Measurements from ENCODE around the gene SLC25A41.

The SLC25A41 gene

DNA sequence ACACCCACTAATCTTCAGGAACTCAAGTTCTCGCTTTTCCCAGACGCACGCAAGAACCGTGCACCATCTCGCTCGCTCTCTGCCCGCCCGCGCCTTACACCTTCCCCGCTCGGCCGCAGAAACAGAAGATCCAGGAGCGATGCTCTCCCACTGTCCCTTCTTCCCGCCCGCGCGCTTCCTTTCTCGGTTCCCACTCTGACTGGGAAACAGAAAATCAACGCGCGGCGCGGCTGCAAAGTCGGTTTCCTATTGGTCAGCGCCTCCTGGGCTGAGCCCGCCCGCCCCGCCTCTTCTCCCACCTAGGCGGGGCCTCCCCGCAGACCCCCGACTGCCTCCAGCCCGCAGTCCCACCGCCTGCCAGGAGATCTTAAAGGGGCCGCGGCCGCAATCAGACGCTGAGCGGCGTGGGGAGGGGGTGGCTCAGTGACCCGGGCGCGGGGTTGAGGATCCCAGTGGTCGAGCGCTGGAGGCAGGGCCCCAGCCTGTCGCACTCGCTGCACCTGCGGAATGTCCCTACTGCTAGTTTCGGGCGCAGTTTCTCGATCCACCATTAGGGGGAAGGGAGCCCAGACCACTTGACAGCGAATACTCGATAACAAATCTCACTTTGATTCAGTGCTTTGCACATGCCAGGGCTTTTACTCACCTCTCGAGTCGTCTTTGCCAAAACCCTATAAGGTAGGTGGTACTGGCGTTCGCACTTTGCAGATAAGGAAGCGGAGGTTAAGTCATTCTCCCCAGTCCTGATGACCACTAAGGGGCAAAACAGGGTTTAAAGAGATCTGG, 26.7 kb upstream of the SLC25A41 start:
- DNase-seq (ENCODE audit: low read depth in 2 of 3, low spot score in 1 of 3), result peak; percentile 96 to 97 (median 97)

GRCh38 chr19:6459262-6460098, 25.9 kb upstream of the SLC25A41 start, which contains the start of gene SLC25A23:
Gene SLC25A23, minus strand, starts transcription at chr19:6459792. Its CDS starts 164 bp downstream, at chr19:6459628.
- peak; percentile 31 to 56 (median 49) for DNase-seq (ENCODE audit: low read depth in 2 of 3, low spot score in 1 of 3)

DNA sequence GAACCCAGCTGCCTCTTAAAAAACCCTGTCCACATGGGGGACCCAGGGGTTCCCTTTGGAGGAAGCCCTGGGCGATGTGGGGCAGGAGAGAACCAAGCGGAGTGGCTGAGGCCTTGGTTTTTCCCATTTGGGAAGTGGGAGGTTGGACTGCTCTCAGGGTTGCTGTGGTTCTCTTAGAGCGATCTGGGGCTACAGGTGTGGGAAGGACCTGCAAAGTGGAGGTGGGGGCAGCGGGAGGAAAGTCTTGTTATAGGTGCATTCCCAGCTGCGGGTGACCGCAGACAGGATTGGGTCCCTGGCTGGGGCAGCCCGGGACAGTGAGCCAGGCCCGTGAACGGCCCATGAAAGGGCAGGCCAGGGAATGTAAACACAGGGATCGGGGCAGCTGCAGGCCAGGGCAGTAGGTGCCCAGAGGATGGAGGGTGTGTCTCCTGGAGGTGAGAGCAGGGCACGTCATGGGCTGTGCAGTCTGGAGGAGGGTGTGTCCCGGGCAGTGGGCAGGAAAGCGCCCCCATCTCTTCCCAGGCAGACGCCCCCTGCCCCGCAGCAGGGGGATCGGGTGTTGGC, 25.2 kb upstream of the SLC25A41 start:
- no peak for DNase-seq (ENCODE audit: low read depth in 2 of 3, low spot score in 1 of 3)

DNA sequence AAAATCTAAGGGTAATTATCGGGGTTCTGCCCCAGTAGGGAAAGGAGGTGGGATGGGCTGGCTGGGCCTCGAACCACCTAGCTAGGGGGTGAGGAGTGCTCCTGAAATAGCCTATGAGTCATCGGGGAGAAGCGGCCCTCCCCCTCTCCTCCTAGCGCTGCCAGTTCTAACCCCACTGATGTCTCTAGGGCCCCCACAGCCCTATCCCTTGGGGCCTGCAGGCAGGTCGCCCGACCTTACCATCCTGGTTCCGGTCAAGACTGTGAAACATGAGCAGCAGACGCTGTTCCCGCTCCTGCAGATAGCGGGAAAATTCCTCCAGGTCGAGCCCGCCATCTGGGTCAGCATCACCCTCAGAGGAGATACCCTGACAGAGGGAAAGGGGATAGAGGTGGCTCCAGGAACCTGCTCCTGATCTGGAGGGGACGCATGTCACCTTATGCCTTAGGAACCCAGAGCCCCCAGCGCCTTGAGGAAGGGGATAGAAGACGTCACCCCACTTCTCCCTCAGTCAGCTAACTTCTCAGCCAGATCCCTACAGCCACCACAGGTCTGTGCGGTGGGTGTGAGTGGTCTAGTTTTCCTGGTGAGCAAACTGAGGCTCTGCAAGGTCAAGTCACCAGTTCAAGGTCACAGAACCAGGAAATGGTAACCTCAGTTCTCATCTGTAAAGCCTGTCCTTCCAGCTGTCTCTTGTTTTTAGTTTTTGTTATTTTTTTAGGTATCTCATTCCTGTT, 24.6 kb upstream of the SLC25A41 start:
- DNase-seq (ENCODE audit: low read depth in 2 of 3, low spot score in 1 of 3), result no peak

- DNase-seq (ENCODE audit: low read depth in 2 of 3, low spot score in 1 of 3), result no peak
Measured at GRCh38 chr19:6455924-6456323, 22.4 kb upstream of the SLC25A41 start.

DNA sequence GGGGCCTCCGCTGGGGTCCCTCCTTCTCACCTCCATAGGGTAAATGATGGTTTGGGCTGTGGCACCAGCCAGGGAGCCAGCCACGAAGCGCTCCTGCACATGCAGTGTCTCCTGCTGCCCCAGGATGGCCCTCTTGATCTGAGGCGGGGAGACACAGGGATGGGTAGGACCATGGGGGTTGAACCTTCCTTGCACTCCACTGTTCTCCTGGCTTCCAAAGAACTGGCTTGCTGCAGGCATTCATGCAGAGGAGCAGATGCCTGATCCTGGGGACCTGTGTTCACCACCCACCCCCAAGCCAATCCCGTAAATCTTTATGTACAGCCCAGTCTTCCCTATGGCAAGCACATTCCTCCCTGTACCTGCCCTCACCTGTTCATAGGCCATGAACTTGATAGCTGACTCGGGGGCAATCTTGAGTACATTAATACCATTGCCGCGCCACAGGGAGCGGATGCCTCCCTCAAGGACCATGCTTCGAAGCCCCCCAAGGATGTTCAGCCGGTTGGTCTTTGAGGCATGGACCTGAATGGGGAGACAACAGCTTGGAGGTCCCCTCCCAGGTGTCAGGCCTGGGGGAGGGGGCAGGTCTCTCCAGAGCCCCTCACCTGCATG, 20.5 kb upstream of the SLC25A41 start:
- DNase-seq (ENCODE audit: low read depth in 2 of 3, low spot score in 1 of 3), result no peak

GRCh38 chr19:6452899-6453298, 19.3 kb upstream of the SLC25A41 start:
- no peak for DNase-seq (ENCODE audit: low read depth in 2 of 3, low spot score in 1 of 3)

- no peak for DNase-seq (ENCODE audit: low read depth in 2 of 3, low spot score in 1 of 3)
Measured at GRCh38 chr19:6452223-6452614, 18.7 kb upstream of the SLC25A41 start.

DNA sequence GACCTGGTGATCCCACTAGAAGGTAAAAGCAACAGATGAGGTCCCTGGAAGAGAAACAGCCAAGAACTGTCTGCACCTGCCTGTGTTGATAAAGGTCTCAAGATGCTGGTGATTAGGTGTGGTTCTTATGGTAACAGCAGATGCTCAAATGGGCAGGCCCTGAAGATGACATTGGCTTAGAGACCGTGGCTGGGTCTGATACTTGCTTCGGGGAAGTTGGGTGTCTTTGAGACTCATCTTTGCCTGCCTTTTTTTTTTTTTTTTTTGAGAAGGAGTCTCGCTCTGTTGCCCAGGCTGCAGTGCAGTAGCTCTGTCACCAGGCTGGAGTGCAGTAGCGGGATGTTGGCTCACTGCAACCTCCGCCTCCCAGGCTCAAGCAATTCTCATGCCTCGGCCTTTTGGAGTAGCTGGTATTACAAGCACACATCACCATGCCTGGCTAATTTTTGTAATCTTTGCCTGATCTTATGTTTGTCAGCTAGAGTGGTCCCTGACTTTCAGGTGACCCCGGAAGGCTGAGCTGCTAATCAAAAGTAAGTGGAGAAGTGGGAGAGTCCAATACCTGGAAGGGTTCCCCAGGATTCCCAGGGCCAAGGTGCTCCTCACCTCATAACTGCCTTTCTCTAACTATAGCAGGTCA, 18.1 kb upstream of the SLC25A41 start:
- DNase-seq (ENCODE audit: low read depth in 2 of 3, low spot score in 1 of 3), result no peak

DNA sequence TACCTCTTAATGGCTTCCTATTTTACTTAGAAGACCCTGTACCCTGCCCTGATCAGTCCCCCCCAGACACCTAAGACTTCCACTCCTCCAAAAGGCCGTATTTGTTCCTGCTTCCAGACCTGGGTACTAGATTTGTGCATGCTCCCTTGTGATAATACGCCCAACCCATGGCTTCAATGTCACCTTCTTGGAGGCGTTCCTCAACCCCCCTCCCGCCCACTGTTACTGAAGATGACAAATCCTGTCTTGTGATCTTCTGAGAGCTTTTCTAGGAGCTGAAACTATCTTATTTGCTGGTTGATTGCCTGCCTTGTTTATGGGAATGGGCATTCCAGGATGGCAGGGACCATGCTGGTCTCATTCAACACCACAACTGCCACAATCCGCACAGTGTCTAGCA, 16.6 kb upstream of the SLC25A41 start:
- DNase-seq (ENCODE audit: low read depth in 2 of 3, low spot score in 1 of 3), result no peak

GRCh38 chr19:6448045-6448444, 14.5 kb upstream of the SLC25A41 start:
- DNase-seq (ENCODE audit: low read depth in 2 of 3, low spot score in 1 of 3), result no peak

GRCh38 chr19:6446452-6446851, 12.9 kb upstream of the SLC25A41 start:
- DNase-seq (ENCODE audit: low read depth in 2 of 3, low spot score in 1 of 3), result no peak

DNA sequence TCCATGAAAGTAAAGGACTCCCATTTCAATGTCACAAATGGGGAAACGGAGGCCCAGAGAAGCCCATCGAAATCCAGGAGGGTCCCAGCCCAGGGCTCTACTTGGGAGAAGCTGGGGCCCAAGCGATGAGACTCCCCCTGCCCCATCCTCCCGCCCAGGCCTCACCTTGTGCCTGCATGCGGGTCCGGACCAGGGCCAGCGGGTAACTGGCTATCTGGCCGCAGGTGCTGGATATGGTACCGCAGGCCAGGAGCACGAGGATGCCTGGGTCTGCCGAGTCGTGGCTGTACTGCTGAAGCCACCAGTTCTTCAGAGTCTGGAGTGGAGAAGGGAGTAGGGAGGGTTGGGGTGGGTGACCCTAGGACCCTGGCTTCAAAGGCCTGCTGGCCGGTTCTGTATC, 10.4 kb upstream of the SLC25A41 start:
- no peak for DNase-seq (ENCODE audit: low read depth in 2 of 3, low spot score in 1 of 3)

- DNase-seq (ENCODE audit: low read depth in 2 of 3, low spot score in 1 of 3), result no peak
Measured at GRCh38 chr19:6442087-6442688, 8.6 kb upstream of the SLC25A41 start.

DNA sequence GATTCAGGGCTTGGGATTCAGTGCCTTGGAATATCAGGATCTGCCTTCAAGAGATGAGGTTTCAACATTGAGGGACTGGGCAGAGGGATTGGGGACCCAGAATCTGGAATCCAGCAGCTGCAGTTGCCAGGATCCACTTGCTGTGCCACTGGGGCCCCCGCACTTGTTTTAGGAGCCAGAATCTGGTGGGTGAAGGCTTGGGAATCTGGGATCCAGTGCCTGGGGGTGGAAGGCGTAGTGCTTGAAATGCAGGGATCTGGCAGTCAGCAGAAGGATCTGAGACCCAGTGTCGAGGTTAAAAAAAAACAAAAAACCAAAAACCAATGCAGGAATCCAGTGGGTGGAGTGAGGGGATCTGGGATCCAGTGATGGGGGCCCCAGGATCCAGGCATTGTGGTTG, 7.3 kb upstream of the SLC25A41 start:
- no peak for DNase-seq (ENCODE audit: low read depth in 2 of 3, low spot score in 1 of 3)

GRCh38 chr19:6439743-6440142, 6.2 kb upstream of the SLC25A41 start:
- no peak for DNase-seq (ENCODE audit: low read depth in 2 of 3, low spot score in 1 of 3)

DNA sequence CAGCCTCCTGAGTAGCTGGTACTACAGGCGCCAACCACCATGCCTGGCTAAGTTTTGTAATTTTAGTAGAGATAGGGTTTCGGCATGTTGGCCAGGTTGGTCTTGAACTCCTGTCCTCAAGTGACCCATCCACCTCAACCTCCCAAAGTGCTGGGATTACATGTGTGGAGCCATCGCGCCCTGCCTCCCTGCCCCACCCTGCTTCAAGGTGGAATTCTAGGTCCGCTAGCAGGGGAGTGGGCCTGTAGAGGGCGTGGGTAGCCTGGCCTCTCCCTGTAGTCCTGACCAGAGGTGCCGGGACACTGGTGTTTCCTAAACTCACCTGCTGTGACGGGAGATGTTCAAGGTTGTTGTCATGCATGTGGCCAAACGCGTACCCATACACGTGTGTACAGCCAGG, 398 bp downstream of the SLC25A41 start:
- no peak for DNase-seq (ENCODE audit: low read depth in 2 of 3, low spot score in 1 of 3)

DNA sequence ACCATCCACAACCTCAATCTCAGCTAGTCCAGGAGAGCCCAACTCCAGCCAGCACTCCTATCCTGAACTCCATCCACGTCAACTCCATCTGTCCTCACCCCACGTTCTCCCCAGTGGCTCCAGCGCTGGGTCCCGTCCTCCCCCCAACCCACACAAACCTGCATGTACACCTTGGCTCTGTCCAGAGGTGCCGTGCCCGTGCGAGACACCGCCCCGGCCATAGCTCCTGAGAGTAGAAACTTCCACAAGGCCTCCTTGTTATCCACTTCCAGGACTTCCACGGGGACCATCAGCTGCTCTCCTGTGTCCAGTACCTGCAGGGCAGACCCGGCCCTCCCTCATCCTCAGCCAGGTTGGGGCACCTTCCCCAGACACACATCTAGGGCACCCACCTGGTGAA, 1.7 kb downstream of the SLC25A41 start:
- DNase-seq (ENCODE audit: low read depth in 2 of 3, low spot score in 1 of 3), result no peak

- DNase-seq (ENCODE audit: low read depth in 2 of 3, low spot score in 1 of 3), result no peak
Measured at GRCh38 chr19:6429419-6430221, 3.9 kb downstream of the SLC25A41 start.

All from stimulated activated CD4-positive, alpha-beta T cell treated with anti-CD3 and anti-CD28 coated beads, Interleukin-12 subunit alpha, Interleukin-12 subunit beta, amount 100 ng/mL, for 48 hours (primary cell).